Germinal center (tissue), 1 donor: Measurements from ENCODE around the gene FNBP1.

Experiments
- DNase-seq: peaks from one replicate; pipeline ENCODE4 v3.0.0; 2012; ENCODE audit warnings: mixed read lengths, low spot score

The FNBP1 gene

GRCh38 chr9:129889941-129890717 lies 152.9 kb downstream of the FNBP1 start:
- no peak for DNase-seq

DNA sequence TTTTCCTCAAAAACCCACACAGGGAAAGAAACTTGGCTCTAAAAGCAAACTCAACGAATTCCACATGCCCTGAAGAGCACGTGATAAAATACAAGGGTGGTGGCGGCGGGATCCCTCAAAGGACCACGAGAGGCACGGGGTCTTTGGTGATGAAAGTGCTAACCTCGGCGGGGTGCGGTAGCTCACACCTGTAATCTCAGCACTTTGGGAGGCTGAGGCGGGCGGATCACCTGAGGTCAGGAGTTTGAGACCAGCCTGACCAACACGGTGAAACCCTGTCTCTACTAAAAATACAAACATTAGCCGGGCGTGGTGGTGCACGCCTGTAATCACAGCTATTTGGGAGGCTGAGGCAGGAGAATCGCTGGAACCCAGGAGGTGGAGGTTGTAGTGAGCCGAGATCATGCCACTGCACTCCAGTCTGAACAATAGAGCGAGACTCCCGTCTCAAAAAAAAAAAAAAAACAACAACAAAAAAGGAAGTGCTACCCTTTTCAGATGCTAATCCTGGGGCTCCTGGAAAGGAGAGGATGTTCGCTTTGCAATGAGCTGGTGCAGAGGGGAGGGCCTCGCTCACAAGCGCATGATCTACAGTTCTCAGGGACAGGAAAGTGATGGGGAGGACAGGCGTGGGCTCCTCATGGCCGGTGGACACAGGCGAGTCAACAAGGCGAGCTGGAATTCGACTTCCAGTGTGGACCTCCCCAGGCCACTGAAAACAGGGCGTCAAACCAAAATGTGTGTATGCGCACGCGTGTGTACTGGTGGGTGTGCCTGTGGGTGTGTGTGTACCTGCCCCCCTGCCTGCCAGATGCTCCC lies 153.7 kb downstream of the FNBP1 start:
- DNase-seq = no peak

DNA sequence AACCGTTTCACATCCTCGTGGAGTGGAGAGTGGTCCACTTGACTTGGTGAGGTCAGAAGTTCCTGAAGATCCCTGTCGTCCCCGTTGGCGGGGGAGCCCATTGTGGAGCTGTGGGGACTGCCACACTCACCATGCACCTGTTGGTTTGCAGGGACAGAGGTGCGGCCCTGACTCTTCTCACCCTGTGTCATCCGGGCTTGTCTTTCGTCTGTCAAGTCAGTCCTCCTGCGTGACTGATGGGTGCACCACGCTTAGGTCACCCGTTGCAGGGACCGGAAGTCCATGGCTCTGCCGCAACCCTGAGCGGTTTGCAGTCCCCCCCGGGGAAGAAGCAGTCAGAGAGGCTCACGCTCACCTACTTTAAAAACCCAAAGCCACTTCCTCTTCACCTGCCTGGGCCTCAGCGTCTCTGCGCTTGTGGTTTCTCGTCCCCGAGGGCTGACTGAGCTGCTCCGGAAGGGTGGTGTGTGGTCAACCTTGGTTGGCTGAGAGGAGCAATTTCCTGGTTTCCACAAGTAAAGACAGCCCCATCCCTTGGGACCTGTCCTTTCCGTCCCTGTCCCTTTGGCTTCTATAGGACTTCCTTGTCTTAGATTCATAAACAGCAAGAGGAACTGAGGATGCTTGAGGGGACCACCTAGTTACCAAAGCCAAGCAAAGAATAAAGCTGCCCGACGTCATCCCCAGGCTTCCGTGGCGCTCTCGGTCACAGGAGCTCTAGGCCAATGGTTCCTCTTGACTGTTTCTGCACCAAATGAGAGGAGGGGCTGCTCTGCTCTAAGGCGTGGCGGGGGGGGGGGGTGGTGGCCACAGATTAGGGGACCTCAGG lies 154.5 kb downstream of the FNBP1 start:
- peak; percentile 75 for DNase-seq

DNA sequence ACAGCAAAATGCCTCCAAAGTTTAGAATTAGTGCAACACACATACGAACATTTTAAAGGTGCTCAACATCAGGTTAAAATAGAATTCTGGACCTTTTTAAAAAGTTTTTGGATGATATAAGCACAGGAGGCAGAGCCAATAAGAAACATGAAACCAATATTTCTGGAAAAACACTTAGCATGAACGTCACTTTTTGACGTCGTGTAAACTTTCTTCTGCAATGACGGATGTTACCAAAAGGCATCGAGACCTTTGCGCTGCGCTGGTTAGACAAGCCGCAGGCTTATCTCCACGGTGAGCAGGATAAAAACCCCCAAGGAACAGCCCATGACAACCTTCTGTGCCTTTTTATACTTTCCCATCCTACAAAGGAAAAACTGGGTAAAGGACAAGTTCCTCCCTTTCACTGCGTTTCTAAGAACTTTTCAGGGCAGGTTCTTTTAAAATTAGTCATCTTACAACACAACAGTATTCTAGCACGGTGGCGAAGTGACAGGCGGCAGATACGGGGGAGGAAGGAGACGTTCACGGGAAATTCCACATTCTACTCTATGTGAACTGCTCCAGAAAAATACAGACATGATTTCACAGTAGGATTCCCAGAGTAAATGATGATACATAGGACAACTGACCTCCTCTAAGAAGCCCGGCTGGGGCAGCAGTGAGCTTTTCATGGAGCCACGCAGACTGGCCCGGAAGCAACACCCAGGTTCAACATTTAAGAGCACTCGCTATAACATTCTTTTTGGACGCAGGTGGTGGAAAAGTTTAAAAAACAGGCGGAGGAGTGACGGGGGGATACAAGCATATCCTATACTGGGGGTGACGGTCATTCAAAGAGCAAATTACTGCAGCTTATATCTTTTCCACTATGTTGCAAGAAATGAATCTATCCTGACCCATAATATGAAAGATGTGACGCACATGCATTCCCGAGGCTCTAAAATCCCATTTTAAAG lies 155.4 kb downstream of the FNBP1 start:
- no peak for DNase-seq

DNA sequence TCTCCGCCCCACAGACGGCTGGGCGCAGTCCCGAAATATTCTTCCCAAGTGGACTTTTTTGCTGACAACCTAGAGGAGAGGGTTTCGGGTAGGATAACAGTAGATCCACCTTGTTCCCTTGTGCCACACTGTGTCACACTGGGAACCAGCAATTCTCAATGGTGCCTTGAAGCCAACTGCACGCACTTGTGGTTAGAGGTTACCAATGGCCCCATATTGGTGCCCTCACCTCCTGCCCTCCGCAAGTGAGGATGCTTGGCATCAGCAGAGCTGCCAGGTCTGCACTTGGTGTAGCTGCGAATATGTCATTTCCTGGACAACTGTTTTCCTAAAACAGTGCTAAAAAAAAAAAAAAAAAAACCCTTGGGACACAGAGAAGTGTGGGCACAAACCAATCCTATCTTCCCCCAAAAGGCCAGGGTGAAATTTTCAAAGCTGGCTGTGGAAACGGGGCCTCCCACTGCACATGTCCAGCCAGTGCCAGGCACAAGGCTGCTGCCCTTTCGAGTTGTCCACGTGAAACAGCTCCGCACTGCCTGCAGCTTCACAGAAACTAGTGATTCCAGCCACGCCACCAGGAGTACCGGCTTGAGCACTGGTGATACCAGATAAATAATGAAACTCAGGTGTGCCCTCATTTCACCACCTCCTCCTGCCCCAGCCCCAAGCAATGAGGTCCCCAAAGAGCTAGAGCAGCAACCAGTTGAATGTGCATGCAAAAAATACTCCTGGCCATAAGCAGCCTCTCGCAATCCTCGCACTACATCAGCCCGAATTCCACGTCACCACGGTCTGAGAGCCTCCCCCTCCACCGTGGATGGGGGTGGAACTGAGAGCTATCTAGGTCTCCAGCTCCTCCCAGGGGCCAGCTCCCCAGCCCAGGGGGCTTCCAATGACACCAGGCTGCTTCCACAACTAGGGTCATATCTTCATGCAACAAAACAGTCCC lies 156.5 kb downstream of the FNBP1 start:
- no peak for DNase-seq

DNA sequence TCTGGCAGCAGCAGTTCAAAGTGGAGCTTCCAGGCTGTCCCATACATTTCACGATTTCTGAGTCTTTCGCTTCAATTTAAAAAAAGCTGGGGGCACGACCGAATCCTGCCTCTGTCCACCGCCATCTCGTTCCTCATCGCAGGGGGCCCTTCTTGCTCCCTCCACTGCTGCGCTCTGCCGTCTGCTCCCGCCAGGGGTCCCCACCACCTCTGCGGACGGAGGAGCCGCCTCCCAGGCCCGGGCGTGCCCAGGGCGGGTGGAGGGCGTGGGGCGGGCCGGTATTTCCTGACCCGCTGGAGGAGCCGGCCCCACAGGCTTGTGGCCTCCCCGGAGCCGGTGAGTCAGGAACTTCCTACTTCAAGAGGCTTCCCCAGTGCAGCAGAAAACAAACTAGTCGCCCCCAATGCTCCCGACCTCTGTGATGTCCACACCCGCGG lies 157.3 kb downstream of the FNBP1 start:
- DNase-seq = peak; percentile 77

DNA sequence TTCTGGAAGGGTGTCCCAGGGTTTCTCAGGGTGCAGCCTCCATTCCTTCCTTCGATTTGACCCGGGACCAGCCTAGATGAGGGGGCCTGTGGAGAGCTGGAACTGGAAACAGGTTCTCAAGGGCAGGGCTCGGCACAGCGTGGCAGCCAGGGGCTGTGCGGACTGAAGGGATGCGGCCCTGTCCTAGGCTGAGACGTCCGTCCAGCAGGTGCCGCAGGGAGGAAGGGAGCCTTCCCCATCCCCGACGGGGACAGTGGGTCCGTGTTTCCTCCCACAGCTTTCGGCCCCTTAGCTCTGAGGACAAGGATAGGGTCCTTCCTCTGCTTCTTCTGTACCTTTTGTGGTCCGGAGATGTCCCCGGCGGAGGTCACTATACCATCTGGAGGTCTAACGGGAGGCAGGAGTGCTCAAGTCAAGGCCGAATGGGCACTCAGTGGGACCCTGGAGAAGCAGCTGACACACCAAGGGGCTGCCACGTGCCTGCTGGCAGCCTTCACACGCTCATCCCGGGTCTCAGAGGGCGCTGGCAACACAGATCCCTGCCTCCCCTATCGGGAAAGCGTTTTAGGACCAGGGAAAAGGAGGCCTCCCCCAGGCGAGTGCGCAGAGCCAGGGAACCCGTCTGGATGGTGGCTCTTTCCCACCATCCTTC lies 157.8 kb downstream of the FNBP1 start:
- no peak for DNase-seq

DNA sequence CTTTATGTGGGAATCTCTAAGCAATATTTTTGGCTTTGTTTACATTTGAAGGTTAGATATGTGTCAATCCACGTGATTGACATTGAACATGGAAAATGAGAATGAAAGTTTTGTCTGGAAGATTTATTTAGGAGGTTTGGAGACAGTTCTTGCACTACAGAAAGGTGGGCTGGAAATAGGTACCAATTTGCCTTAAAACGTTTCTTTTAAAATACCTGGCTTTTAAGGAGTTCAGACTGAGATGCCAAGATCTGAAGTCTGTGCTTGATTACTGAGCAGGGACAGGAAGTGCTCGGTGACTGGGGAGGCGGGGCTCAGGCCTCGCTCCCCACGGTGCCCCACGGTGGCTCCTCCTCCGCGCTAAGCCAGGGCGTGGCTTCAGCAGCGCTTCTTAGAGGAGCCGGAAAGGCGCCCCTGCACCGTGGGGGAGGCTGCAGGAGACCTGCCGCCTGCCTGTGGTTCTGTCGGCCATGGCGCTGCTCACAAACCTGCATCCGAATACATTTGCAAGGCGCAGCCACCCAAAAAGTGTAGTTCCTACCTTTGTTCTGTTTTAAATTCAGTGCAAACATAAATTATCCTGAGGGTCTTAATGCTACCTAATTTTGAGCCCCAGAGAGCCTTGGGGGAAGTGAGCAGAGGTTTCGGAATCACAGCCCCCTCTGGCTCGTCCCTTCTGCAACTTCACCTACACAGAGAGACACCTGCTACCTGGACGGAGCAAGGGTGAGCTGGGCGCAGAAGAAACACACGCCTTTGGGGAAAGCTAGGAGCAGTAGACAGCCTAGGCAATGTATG lies 158.6 kb downstream of the FNBP1 start:
- DNase-seq = peak; percentile 90

DNA sequence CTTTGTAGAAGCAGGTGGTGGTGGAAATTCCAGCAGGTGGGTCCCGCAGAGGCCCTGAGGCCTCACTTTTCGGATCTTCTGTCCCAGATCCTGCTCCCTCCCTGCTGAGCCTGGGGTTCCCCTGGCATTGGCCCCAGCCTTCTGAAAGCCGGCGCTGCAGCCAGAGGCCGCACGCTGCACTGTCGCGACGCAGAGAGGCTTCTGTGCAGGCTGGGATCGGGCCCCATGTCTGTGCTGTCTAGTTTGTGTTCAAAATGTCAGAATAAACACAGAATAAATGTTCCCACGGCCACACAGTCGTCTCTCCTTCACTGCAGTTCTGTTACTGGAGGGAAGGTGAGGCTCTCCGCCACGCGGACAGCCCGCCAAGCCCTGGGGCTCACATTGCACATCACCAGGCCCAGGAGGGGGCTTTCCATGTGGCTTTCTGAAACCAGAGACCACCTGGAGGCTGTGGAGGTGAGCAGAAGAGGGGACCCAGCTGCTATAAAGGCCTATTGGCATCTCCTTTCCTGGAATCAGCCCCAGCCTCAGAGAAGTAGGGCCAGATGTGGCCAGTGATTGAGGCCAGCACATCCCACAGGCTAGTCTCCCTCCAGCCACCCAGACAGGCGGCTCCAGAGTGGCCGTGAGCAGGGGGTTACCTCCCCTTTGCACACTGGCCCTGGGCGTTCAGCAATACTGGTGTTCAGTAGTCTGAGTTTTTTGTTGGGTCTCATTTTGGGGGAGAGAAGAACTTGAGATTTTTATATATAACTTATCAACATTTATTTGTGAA lies 161.3 kb downstream of the FNBP1 start:
- no peak for DNase-seq

DNA sequence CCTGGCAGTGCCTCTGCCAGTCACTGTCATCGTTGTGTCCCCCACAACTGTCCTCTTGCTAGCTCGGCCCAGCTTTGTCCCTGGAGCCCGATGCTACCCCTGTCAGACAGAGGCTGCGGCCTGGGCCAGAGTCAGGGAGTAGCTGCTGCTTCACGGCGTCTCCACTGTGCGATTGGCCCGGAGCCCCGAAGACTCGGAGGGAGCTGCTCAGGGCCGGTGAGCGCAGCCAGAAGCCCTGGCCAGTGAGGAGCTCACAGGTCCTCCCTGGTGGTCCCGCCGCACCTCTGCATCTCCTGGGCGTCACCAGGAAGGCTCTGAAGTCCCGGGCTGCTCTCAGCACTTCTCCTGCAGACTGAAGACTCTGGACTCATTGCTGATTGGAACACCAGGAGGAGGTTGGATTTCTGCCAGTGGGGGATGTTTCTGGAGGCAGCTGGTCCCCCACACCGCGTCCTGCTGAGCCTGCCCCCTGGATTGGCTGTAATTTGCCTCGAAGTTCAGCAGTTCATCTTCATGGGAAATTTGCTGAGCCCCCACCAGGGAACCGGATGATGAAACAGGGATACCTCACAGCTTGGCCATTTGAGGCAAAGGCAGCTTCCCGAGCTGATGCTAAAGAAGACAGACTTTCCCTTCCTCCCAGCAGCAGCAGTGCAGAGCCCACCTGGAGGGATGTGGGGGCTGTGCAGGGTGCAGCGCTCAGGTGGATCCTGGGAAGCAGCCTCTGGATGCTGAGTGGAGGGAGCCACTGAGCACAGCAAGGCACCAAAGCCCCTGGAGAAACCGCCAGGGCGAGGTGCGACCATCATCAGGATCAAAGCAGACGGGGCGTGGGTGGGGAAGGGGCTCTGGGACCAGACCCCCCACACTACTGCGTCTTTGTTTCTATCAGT lies 162.1 kb downstream of the FNBP1 start:
- DNase-seq = no peak

- DNase-seq = no peak
These were observed 162.9 kb downstream of the FNBP1 start for GRCh38 chr9:129879991-129880653.

GRCh38 chr9:129879103-129879699 lies 163.8 kb downstream of the FNBP1 start:
- DNase-seq = no peak

DNA sequence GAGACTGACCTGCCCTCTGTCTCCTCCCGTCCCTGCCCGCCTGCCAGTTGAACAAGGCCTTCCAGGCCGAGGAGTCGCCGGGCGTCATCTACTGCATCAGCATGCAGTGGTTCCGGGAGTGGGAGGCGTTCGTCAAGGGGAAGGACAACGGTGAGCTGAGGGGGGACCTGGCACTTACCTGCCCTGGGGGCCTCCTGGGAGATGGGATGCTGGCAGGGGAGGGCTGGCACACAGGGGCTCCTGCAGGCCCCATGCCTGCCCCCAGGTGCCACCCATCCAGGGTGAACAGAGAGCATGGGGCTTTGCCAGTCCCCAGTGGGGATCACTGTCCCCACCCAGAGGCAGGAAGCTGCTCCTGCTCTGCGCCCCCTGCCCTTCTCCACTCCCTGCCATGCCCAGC lies 164.7 kb downstream of the FNBP1 start:
- DNase-seq = no peak

GRCh38 chr9:129876815-129877214 lies 166.2 kb downstream of the FNBP1 start:
- DNase-seq = no peak

DNA sequence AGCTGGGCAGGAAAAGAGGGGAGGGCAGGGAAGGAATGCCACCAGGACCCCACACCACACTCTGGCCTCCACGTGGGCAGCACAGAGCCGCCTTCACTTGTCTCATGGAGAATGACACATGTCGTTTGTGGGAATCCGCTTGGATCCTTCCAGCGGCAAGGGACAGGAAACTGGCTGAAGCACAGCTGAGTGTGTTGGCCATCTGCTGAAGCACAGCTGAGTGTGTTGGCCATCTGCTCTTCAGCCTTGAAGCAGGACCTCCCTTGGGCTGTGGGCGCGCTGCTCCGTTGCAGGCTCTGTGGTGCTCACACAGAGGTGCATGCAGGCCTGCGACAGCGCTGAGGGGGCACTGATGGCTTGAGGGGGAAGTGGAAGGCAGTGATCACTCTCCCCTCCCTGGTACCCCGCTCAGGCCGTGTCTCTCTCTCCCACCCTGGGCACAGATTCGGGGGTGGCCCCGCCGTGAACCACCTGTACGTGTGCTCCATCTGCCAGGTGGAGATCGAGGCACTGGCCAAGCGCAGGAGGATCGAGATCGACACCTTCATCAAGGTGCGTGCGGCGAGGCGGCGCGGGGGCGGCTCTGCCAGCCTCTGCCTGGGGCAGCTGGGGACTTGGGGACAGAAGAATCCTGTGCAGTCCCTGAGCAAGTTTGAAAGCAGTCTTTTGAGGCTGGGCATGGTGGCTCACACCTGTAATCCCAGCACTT lies 167.1 kb downstream of the FNBP1 start:
- DNase-seq = no peak
